Measurements from ENCODE around the gene DAPK1. TPM values are rescaled to one million over a fixed set of nuclear protein-coding genes. Genes with fewer than 3 reads are reported as not detected.

The DAPK1 gene
- total and polyA plus RNA-seq, 8 donors, result 78.2 to 242 (median 215) TPM

DNA sequence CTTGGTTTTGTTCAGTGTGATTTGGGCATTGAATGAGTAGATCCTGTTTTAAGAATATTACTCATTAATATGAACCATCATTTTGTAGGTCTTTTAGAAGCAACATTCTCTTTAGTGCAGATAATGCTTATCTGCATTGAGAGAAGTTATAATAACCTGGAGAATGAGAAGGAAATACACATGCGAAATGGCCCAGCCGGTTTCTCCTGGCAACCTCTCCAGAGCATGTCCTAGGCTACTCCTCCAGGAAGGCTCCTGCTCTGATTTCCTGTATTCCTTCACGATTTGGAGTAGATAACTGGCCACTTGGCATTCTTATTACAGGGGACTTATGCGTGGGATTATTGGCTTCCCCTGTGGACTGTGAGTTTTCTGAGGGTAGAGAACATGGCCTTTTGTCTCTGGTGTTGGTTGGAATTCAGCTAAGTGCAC is 12.6 kb downstream of the DAPK1 start:
- Histone ChIP-seq H3K27me3 (no peaks in the 10 kb centered on the region), H3K9me3 (no peaks in the 10 kb centered on the region), H3K36me3 (peaks cover 0 to 54% of the 10 kb centered on the region in 2 donors), H3K27ac (peak overlapping the region in 1 of 2 donors; percentile 23), H3K4me1 (peaks cover 14 to 36% of the 10 kb centered on the region in 2 donors), H3K4me3 (no peak overlapping the region)
- no peak for DNase-seq
- intact Hi-C loops (cut with DNase I), result no loop called here
- TF ChIP-seq, protein P1, sequence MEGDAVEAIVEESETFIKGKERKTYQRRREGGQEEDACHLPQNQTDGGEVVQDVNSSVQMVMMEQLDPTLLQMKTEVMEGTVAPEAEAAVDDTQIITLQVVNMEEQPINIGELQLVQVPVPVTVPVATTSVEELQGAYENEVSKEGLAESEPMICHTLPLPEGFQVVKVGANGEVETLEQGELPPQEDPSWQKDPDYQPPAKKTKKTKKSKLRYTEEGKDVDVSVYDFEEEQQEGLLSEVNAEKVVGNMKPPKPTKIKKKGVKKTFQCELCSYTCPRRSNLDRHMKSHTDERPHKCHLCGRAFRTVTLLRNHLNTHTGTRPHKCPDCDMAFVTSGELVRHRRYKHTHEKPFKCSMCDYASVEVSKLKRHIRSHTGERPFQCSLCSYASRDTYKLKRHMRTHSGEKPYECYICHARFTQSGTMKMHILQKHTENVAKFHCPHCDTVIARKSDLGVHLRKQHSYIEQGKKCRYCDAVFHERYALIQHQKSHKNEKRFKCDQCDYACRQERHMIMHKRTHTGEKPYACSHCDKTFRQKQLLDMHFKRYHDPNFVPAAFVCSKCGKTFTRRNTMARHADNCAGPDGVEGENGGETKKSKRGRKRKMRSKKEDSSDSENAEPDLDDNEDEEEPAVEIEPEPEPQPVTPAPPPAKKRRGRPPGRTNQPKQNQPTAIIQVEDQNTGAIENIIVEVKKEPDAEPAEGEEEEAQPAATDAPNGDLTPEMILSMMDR (IDR thresholded peaks at IDR 0.05), result no peak
- no peak for ATAC-seq

DNA sequence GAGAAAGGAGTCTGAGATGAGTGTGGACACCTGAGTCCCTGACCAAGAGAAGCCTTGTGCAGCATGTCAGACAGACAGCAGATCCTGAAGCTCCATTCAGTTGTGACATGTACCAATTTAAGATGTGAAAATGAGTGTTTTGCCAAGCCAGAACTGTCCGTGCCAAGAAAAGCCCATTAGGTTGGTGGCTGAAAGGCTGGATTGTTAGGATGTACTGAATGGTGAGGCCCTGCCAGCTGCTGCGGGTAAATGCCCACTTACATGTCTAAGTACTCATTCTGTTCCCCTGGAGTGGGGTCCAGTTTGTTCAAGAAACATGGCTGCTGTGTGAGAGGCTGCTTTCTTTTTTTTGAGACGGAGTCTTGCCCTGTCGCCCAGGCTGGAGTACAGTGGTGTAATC is 14.6 kb downstream of the DAPK1 start:
- no peaks in the 10 kb centered on the region for H3K9me3 ChIP-seq
- no peak for ATAC-seq
- no peak overlapping the region for H3K27ac ChIP-seq
- intact Hi-C loops (cut with DNase I), result no loop called here
- peaks cover 12 to 48% of the 10 kb centered on the region in 2 donors for H3K4me1 ChIP-seq
- H3K27me3 ChIP-seq, result no peaks in the 10 kb centered on the region
- H3K4me3 ChIP-seq, result no peak overlapping the region
- TF ChIP-seq, protein P1 (IDR thresholded peaks at IDR 0.05), result no peak
- H3K36me3 ChIP-seq, result peaks cover 0 to 35% of the 10 kb centered on the region in 2 donors
- no peak for DNase-seq

DNA sequence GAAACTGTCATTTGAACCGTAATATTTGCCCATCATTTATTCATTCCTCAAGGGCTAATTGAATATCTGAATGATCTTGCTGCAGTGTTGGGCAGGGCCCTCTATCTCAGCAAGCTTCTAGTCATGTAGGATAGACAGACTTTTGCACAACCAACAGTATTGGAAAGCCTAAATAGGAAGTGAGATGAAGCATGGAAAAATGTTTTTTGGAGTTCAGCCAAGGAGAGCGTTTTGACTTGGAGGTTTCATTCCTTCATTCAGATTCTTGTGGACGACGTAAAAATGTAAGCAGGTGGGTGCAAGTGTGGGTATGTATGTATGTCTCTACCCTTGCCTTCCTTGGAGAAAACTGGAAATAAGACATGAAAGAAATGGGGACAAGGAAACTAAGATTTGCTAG is 15.5 kb downstream of the DAPK1 start:
- no peak overlapping the region for H3K4me3 ChIP-seq
- peaks cover 12 to 55% of the 10 kb centered on the region in 2 donors for H3K4me1 ChIP-seq
- H3K36me3 ChIP-seq, result peaks cover 0 to 28% of the 10 kb centered on the region in 2 donors
- H3K27me3 ChIP-seq, result no peaks in the 10 kb centered on the region
- ATAC-seq, result no peak
- H3K27ac ChIP-seq, result no peak overlapping the region
- no peak for DNase-seq
- TF ChIP-seq, protein P1 (IDR thresholded peaks at IDR 0.05), result no peak
- H3K9me3 ChIP-seq, result no peaks in the 10 kb centered on the region
- intact Hi-C loops (cut with DNase I), result no loop called here

DNA sequence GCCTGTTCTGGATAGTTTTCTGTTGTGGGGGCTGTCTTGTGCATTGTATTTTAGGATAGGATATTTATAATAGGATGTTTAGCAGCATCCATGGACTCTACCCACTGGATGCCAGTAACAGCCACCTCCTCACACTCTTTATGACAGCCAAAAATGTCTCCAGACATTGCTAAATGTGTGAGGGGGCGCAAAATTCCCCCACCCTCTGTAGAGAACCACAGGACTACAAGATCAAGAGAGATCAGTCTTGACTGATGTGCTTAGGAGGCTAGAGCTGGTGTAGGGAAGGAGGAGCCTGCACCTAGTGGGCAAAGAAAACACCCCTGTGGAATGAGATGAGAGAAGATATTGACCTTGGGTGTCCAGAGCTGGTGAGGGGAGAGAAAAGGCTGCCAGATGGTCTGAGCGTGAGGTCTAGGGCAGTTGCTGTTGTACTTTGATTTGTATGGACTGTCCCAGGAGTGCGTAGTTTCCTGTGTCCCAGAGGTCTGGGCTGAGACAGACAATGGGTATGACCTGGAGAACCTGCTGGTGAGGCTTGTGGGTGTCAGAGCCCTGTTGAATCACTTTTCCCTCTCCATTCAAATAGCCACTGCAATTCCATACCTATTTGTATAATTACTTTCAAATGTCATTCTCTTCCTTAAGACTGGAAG is 16.3 kb downstream of the DAPK1 start:
- no peak overlapping the region for H3K4me3 ChIP-seq
- H3K36me3 ChIP-seq, result peaks cover 0 to 23% of the 10 kb centered on the region in 2 donors
- H3K27me3 ChIP-seq, result no peaks in the 10 kb centered on the region
- H3K9me3 ChIP-seq, result no peaks in the 10 kb centered on the region
- H3K4me1 ChIP-seq, result peaks cover 17 to 64% of the 10 kb centered on the region in 2 donors
- TF ChIP-seq, protein P1 (IDR thresholded peaks at IDR 0.05), result no peak
- no peak for DNase-seq
- ATAC-seq, result no peak
- intact Hi-C loops (cut with DNase I), result no loop called here
- no peak overlapping the region for H3K27ac ChIP-seq

DNA sequence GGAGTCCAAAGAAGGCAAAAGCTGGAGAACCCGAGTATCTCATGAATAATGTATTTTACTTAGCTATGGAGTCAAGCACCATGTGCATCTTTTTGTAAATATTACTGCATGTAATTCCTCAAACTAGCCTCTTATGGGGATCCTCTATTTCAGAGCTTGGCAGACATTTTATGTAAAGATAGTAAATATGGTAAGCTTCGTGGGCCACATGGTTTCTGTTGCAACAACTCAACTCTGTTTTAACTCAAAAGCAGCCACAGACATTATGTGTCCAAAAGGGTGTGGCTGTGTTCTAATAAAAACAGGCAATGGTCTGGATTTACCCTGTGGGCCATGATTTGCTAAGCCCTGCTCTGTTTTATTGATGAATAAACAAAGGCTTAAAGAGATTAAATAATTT is 17.3 kb downstream of the DAPK1 start:
- Histone ChIP-seq H3K4me3 (no peak overlapping the region), H3K27me3 (no peaks in the 10 kb centered on the region), H3K27ac (peak overlapping the region in 1 of 2 donors; percentile 76), H3K4me1 (peaks cover 15 to 68% of the 10 kb centered on the region in 2 donors), H3K36me3 (peaks cover 0 to 17% of the 10 kb centered on the region in 2 donors), H3K9me3 (no peaks in the 10 kb centered on the region)
- intact Hi-C loops (cut with DNase I), result no loop called here
- ATAC-seq (no peak), DNase-seq (no peak)
- TF ChIP-seq, protein P1 (IDR thresholded peaks at IDR 0.05), result no peak
